Measurements from ENCODE around the gene ANKRD33.

DNA sequence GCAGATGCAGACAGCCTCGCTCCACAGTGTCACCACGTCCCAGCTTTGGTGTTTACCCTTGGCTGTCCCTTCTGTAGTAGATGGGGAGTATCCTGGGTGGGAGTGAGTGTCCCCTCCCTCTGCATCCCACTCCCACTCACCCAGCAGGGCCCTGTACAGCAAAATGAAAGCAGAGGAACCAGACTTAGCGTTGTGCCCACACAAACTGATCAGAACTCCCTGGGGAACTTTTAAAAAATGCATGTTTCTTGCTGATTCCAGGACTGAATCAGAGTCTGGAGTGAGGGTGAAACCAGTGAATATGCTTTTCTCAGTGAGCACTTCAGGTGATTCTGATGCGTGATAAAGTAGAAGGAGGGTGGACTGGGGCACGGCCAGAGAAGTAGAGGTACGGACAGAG lies 22.3 kb downstream of the ANKRD33 start:
- TF ChIP-seq, protein P1, sequence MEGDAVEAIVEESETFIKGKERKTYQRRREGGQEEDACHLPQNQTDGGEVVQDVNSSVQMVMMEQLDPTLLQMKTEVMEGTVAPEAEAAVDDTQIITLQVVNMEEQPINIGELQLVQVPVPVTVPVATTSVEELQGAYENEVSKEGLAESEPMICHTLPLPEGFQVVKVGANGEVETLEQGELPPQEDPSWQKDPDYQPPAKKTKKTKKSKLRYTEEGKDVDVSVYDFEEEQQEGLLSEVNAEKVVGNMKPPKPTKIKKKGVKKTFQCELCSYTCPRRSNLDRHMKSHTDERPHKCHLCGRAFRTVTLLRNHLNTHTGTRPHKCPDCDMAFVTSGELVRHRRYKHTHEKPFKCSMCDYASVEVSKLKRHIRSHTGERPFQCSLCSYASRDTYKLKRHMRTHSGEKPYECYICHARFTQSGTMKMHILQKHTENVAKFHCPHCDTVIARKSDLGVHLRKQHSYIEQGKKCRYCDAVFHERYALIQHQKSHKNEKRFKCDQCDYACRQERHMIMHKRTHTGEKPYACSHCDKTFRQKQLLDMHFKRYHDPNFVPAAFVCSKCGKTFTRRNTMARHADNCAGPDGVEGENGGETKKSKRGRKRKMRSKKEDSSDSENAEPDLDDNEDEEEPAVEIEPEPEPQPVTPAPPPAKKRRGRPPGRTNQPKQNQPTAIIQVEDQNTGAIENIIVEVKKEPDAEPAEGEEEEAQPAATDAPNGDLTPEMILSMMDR (IDR thresholded peaks at IDR 0.05), result no peak
- no peak for TF ChIP-seq POLR2A (IDR thresholded peaks at IDR 0.05)

Measured in thyroid gland (tissue), 4 donors.